ENCODE measurements around the gene HOXD10.

HOXD10 gene

DNA sequence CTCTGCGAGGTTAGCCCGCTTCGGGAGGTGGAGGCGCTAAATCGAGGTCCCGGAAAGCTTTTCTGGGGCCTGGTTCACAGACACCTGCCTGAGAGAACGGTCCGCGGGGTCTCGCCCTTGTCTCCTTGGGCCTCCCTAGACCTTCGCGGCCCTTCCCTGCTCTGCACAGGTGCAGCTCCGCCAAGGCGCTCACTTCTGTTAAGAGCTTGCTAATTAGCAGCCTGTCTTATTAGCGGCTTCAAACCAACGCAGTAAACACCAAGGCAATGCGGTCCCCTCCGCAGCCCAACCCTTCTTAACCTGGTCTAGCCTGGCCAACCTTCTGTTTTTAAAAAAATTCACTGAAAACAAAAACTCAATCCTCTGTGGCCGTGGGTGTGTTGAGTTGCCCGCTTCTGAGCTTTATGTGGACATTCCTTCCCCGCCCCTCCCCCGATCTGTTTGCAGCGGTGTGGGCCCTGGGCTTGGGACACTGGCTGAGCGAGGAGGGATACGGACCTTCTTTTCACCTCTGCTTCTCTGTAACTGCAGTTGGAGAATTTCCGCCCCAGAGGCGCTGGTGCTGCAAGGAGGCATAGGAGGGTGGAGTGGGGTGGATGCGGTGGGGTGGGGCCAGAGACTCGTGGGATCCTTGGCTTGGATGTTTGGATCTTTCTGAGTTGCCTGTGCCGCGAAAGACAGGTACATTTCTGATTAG is 31.4 kb downstream of the HOXD10 start:
- TF ChIP-seq, protein P1, sequence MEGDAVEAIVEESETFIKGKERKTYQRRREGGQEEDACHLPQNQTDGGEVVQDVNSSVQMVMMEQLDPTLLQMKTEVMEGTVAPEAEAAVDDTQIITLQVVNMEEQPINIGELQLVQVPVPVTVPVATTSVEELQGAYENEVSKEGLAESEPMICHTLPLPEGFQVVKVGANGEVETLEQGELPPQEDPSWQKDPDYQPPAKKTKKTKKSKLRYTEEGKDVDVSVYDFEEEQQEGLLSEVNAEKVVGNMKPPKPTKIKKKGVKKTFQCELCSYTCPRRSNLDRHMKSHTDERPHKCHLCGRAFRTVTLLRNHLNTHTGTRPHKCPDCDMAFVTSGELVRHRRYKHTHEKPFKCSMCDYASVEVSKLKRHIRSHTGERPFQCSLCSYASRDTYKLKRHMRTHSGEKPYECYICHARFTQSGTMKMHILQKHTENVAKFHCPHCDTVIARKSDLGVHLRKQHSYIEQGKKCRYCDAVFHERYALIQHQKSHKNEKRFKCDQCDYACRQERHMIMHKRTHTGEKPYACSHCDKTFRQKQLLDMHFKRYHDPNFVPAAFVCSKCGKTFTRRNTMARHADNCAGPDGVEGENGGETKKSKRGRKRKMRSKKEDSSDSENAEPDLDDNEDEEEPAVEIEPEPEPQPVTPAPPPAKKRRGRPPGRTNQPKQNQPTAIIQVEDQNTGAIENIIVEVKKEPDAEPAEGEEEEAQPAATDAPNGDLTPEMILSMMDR (IDR thresholded peaks at IDR 0.05; ENCODE audit: low read depth, low read length): no peak
- DNase-seq (ENCODE audit: low read depth, low spot score): no peak
- in situ Hi-C loops (cut with HindIII; ENCODE audit: low sequenced_read_pairs): no loop called here
- no peak overlapping the region for H3K4me3 ChIP-seq (ENCODE audit: low read depth, low read length)

- TF ChIP-seq, protein P1 (IDR thresholded peaks at IDR 0.05; ENCODE audit: low read depth, low read length): no peak
- H3K4me3 ChIP-seq (ENCODE audit: low read depth, low read length): no peak overlapping the region
- in situ Hi-C loops (cut with HindIII; ENCODE audit: low sequenced_read_pairs): no loop called here
- no peak for DNase-seq (ENCODE audit: low read depth, low spot score)
Observed at GRCh38 chr2:176148751-176149421, 32.3 kb downstream of the HOXD10 start.

GRCh38 chr2:176149481-176149938 is 32.9 kb downstream of the HOXD10 start:
- TF ChIP-seq, protein P1 (IDR thresholded peaks at IDR 0.05; ENCODE audit: low read depth, low read length): no peak
- in situ Hi-C loops (cut with HindIII; ENCODE audit: low sequenced_read_pairs): no loop called here
- H3K4me3 ChIP-seq (ENCODE audit: low read depth, low read length): no peak overlapping the region
- no peak for DNase-seq (ENCODE audit: low read depth, low spot score)

DNA sequence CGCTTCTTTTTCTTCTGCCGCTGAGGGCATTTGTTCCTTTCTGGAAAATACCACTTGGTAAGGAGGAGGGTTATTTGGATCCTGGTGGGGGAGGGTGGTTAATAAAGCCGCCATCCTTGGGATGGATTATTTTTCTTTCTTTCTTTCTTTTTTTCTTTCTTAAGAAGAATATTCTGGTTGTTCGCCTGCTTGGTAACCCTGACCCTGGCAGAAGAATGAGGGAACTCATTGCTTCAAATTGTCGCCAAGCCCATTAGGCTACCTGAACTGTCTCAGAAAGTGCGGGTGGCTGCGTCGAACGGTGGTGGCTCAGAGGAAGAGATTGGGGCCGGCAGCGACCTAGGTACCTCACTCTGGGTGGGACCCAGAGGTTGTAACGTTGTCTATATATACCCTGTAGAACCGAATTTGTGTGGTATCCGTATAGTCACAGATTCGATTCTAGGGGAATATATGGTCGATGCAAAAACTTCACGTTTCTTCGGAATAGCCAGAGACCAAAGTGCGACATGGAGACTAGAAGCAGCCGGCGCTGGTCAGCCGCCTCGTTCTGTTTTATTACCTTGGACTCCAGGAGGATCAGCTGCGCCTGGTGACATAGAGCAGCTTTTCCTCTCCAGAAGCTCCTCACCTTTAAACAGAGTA is 33.5 kb downstream of the HOXD10 start:
- DNase-seq (ENCODE audit: low read depth, low spot score): no peak
- in situ Hi-C loops (cut with HindIII; ENCODE audit: low sequenced_read_pairs): no loop called here
- TF ChIP-seq, protein P1 (IDR thresholded peaks at IDR 0.05; ENCODE audit: low read depth, low read length): no peak
- H3K4me3 ChIP-seq (ENCODE audit: low read depth, low read length): no peak overlapping the region

- TF ChIP-seq, protein P1 (IDR thresholded peaks at IDR 0.05; ENCODE audit: low read depth, low read length): no peak
- in situ Hi-C loops (cut with HindIII; ENCODE audit: low sequenced_read_pairs): no loop called here
- no peak overlapping the region for H3K4me3 ChIP-seq (ENCODE audit: low read depth, low read length)
- no peak for DNase-seq (ENCODE audit: low read depth, low spot score)
Observed at GRCh38 chr2:176150584-176151441, 34.2 kb downstream of the HOXD10 start.
